IPS-18c (cell line): ENCODE results near the gene KIF12.
"Not testable (repeated sequence)": the region's sequence is repeated elsewhere in the genome, so short reads cannot be mapped to it uniquely, and the experiment has no call there.

Experiments
- H3K4me3 ChIP-seq: 2 replicates; pipeline ENCODE4 v1.7.0; 2013; ENCODE audit warnings: low read depth, mild to moderate bottlenecking, low read length, moderate library complexity; ENCODE audit not compliant: insufficient read depth
- H3K9me3 ChIP-seq: one replicate; pipeline ENCODE4 v1.6.1; 2013; ENCODE audit warnings: mild to moderate bottlenecking, low read length, moderate library complexity; ENCODE audit not compliant: control insufficient read depth, insufficient read depth

The KIF12 gene

GRCh38 chr9:114048533-114049415 is 50.3 kb downstream of the KIF12 start:
- H3K4me3 ChIP-seq = no peak overlapping the region
- no peaks in the 10 kb centered on the region for H3K9me3 ChIP-seq

- no peak overlapping the region for H3K4me3 ChIP-seq
Observed at GRCh38 chr9:114047717-114048116, 51.4 kb downstream of the KIF12 start.

GRCh38 chr9:114046875-114047274 is 52.2 kb downstream of the KIF12 start:
- no peaks in the 10 kb centered on the region for H3K9me3 ChIP-seq

More at GRCh38 chr9:114047717-114048116, 51.4 kb downstream of the KIF12 start:
- no peaks in the 10 kb centered on the region for H3K9me3 ChIP-seq

GRCh38 chr9:114046237-114046755 is 52.8 kb downstream of the KIF12 start:
- H3K9me3 ChIP-seq = no peaks in the 10 kb centered on the region
- H3K4me3 ChIP-seq = no peak overlapping the region

More at GRCh38 chr9:114046875-114047274, 52.2 kb downstream of the KIF12 start:
- H3K4me3 ChIP-seq = no peak overlapping the region

GRCh38 chr9:114043660-114044059 is 55.4 kb downstream of the KIF12 start:
- not testable (repeated sequence) for H3K9me3 ChIP-seq, H3K4me3 ChIP-seq
